GM18507 (cell line): ENCODE measurements around the gene CCSER1.
"Not testable (repeated sequence)": the region's sequence is repeated elsewhere in the genome, so short reads cannot be mapped to it uniquely, and the experiment has no call there.

ENCODE experiments used
- DNase-seq: peaks from one replicate; pipeline ENCODE4 v3.0.0; 2011; ENCODE audit warnings: low read depth; ENCODE audit not compliant: insufficient read length; ENCODE audit errors: extremely low spot score
- FAIRE-seq: peaks from 2 replicates; lab custom pipeline; 2011; peaks lifted over from hg19 to GRCh38; lab: Jason Lieb, UNC

The CCSER1 gene

DNA sequence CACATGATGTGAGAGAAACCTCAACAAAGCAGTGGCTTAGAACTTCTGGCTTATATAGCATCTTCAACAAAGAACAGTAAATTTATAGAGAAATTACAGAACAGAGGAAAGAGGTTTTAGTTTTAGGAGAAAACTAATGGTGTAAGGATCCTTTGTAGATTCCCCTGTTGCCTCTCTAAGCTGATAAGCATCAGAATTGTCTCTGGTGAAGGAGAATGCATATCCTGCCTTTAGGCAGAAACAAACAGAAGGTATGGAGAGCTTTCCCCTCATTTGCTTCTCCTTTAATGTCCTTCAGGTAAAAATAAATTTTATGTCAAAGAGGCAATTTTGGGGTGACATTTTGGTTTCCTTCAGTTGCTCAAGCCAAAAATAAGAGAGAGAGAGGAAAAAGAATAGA is 625.9 kb downstream of the CCSER1 start:
- FAIRE-seq = no peak
- DNase-seq = no peak

DNA sequence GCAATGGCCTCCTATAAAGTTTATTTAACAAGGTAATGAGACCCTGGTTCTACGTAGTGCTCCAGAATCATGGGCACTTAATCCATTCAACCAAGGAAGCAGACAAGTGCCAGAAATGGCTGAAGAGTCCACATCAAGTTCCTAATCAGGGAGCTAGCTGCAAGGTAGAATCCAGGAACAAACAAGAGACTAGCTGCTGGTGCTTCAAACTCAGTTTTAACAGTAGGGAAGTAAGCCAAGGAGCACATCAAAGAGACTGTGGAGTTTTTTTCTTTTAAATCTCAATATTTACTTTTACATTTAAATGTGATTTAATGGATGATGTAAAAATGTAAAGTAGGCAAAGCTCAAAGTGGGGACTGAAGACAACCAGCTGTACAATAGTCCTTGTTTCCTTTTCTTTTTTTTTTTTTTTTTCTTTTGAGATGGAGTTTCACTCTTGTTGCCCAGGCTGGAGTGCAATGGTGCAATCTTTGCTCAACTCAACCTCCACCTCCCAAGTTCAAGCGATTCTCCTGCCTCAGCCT is 630.4 kb downstream of the CCSER1 start:
- FAIRE-seq = no peak
- DNase-seq = no peak

GRCh38 chr4:90760059-90760458 is 632.9 kb downstream of the CCSER1 start:
- DNase-seq (no peak), FAIRE-seq (no peak)

GRCh38 chr4:90766837-90767236 is 639.6 kb downstream of the CCSER1 start:
- FAIRE-seq (no peak), DNase-seq (no peak)

DNA sequence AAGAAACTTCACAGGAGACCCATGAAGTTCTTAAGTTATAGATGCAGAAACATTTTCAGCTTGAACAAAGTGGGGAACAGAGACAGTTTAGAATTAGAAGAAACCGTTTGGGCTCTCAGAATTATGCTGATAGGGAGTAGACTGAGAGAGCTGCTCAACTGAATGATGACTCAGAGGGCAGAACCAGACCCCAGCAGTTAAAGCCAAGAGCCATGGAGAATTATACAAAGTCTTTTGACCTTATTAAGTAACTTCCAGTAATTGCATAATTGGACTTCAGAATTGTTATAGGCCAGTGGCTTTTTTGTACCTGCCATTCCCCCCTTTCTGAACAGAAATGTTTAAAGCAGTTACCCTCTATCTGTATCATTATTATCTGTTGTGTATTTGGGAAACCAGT is 642.1 kb downstream of the CCSER1 start:
- FAIRE-seq (no peak), DNase-seq (no peak)

GRCh38 chr4:90780193-90780592 is 653.0 kb downstream of the CCSER1 start:
- FAIRE-seq = no peak

DNA sequence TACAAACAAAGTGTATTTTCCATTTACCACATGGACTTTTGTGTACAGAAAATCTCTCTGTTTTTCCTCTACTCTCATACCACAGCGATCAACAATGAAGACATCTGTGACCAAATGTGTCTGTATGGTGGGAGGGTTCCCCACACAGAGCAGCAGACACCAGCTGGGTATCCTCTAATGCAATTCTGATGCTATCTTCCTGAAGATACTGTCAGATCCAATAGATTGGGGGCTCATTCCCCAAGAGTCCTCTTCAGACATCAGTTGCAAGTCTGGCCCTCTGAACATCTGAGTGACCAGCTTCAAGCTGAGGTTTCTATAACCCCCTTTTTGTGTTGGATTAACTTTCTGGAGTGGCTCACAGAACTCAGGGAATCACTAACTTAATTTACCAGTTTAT is 659.4 kb downstream of the CCSER1 start:
- FAIRE-seq (no peak), DNase-seq (no peak)

More at GRCh38 chr4:90780193-90780592, 653.0 kb downstream of the CCSER1 start:
- DNase-seq = no peak

DNA sequence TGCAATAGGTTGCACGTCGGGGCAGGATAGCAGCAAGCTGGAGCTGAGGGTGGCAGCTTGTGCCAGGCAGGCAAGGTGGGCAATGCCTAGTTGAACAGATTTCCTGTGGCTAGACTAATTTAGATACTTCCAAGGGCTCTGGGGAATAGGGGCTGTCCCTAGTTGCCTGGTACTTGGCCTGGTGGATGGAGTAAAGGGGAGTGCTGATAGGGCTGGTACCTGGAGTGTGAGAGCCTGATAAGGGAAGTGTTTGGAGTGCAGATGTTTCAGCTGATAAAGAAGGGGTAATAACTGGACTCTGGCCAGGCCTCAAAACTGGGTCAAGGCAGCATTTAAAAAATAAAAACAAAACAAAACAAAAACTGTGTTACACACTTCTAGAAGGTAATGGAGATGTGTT is 665.5 kb downstream of the CCSER1 start:
- DNase-seq (no peak), FAIRE-seq (no peak)

GRCh38 chr4:90798948-90799347 is 671.8 kb downstream of the CCSER1 start:
- FAIRE-seq = no peak
- DNase-seq = no peak

DNA sequence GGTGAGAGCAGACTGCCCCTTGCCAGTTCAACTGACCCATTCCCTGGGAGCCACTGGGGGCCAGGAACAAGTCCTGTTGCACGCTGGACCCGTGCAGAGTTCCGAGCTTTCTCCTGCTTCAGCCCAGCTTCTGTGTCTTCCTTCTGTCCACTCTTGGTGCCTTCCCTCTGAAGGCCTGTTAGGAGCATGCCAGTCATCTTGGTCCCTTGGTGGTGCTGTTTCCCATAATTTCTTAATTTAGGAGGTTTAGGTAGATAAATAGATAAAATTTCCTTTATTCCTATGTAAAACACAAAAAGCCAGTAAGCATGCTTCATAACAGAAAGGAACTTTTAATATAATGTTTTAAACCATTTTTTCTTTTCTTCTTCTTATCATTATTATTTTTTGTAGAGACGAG is 672.7 kb downstream of the CCSER1 start:
- FAIRE-seq (no peak), DNase-seq (no peak)

DNA sequence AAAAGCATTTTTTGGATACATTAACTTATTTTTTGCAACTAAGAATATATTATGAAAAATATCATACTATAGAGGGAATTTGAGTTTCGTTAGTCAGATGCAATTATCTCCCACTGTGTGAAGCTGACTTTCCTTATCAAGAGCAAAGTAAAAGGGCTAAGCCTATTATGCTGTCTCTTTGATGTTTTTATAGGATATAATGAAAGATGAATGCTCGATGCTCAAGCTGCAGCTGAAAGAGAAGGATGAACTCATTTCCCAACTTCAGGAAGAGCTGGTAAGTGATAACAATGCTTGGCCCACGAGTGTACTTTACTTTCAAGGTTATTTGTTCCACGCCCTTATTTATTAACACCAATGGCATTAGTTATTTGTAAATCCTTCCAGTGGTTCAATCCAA is 688.4 kb downstream of the CCSER1 start:
- no peak for DNase-seq
- no peak for FAIRE-seq

- FAIRE-seq = no peak
- DNase-seq = no peak
These were observed 689.6 kb downstream of the CCSER1 start for GRCh38 chr4:90816754-90817153.

DNA sequence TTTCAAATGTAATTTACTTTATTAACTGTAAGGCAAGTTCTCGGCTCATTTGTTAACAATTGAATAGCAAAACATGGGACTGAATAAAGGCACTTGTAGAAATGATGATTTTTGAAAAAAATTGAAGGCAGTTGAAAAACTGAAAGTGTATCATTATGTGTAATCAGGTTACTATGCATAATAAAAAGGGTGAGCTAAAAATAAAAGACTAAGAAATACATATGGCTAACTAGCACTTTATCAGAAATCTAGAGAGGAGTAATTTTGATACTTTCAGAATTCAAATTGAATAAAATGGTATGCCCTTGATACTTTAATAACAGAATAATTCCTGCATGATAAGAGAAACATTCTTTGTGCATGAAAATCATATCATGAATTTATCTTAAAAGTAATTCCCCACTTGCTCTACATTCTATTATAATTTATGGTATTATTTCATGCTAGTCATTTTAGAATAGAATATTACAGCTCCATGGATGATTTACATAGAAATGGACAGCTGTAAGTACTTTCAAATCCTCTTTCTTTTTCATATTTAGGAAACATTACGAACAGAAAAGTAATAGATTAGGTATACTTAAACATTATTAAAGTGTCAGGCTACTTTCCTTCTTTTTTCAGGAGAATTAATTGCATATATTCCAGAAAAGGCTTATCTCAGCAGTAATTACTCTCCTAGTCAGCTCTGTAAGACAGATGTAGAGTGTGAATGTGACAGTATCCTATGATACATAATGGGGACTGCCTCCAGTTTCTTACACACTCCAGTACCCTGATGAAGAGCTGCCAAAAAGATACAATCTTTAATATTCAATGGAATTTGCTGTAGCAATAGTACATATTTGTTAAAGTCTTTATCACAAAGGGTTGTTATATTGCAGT is 697.3 kb downstream of the CCSER1 start:
- FAIRE-seq = no peak

DNA sequence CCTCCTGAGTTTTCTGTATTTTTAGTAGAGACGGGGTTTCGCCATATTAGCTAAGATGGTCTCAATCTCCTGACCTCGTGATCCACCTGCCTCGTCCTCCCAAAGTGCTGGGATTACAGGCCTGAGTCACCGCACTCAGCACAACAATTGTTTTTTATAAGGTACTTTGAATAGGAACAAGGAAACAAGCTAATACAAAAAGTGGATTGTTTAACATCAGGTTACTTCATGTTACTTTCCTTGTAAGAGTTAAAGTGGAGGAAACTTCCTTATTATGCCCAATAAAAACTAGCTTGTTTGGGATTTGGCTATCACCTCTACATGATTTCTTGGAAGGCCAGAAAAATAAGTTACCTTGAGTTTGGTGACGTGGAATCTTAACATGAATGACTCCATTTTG is 698.7 kb downstream of the CCSER1 start:
- FAIRE-seq (no peak), DNase-seq (no peak)

More for the DNA sequence above, 697.3 kb downstream of the CCSER1 start:
- no peak for DNase-seq

GRCh38 chr4:90833706-90834105 is 706.5 kb downstream of the CCSER1 start:
- DNase-seq (no peak), FAIRE-seq (no peak)

DNA sequence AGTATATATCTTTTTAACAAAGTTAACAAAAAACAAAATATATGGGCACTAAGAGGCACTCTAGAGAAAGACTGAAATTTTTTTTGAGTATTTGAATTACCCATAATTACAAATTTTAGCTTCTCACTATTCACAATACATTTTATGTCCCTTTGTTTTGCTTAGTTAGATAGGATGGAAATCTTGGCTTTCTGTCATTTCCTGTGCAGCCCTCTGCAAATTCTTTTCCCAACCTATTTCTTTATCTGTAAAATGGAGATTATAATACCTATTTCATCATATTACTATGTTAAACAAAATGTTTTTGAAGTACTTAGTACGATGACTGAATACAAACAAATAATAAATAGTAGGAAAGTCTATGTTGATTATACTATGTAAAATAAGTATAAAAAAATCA is 710.0 kb downstream of the CCSER1 start:
- FAIRE-seq (no peak), DNase-seq (no peak)

DNA sequence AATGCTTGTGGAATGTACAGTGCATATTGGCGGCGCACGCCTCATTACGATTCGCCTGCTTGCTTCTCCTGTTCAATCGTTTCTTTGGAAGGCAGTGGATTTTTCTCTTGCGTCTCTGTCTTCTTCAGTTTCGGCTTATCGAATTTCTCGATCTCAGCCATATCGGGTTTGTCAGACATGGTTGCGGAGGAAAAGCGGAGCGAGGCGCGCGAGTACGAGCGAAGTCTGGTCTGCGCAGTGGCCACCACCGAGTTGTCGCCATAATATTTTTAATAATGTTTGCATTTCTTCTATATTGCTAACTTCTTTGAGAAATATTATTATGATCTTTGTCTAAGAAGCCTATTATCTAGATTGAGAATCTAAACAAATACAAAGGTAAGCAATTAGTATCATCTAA is 711.7 kb downstream of the CCSER1 start:
- FAIRE-seq, DNase-seq: not testable (repeated sequence)

DNA sequence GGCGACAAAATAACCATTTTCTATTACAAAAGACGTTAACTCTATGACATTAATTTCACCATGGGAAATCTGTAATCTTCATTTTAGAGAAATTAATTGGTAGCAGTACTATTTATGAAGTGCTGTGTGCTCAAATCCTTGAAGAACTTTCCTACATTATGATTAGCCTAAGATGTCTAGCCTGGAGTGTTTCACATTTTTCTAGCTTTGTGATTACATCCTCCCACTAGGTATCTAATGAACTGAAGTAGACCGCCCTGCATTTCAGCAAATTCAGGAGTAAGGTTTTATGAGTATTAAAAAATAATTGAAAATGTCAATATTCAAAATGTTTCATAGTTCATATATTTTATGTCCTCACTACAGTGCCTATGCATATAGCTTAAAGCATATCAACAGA is 713.1 kb downstream of the CCSER1 start:
- no peak for FAIRE-seq
- DNase-seq = no peak

GRCh38 chr4:90840828-90841227 is 713.6 kb downstream of the CCSER1 start:
- DNase-seq (no peak), FAIRE-seq (no peak)

DNA sequence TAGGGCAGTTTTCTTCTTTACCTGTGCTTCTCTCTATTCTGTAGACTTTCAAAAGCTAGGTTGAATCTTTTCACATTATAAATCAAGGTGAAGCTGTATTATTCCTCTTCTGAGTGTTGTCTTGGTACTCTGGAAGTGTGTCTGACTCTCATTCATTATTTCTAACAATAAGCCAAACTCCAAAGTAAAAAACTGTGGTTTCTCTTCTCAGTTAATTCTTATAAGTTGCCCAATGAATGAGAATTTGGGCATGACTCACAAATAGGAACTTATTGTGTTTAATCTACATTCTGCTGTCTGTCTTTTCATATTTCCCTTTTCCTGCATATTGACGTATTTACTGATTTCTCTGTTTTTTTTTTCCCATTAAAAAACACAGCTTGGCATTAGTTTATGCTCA is 714.5 kb downstream of the CCSER1 start:
- FAIRE-seq = no peak
- DNase-seq = no peak

DNA sequence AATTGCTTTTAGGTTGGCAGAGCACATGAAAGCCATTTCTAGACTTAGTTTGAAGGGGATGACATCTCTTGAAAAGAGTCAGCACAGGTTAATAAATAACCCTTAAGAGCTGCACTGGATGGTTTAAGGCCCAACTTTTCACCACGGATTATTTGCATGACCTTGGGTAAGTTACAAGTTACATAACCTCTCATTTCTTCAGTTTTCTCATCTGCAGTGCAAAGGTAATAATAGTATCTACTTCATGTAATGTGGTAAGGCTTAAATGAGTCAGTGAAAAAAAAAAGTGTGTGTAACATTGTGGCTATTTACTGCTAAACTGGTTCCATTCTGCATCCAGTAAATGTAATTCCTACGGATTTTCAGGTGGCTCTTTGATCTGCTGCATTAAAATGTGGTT is 715.8 kb downstream of the CCSER1 start:
- FAIRE-seq = peak; percentile 86
- peak; percentile 1 for DNase-seq
